GM19397 (cell line): ENCODE measurements around the gene SESN1.

Source experiments
- ATAC-seq: cut with Tn5 transposase; IDR thresholded peaks from one replicate; pipeline ENCODE4 v1.9.1; 2021; ENCODE audit warnings: mild to moderate bottlenecking, moderate library complexity; ENCODE audit not compliant: unreplicated experiment

The SESN1 gene

DNA sequence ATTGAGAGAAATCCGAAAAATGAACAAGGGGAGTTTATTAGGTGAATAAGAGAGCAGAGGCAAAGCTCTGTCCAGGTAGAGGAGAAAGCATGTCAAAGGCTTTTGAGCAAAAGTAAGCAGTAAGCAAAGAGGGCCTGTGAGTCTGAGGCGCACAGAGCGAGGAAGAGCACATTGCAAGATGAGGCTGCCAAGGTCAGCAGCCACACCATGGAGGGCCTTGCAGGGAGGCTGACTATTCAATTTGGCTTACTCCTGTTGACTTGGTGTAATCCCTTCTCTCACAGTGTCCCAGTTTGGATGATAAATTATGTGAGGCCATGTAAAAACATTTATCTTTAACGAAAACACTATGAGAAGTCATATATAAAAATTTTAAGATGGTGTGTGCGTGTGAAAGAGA lies 32.4 kb downstream of the SESN1 start:
- ATAC-seq, result no peak

DNA sequence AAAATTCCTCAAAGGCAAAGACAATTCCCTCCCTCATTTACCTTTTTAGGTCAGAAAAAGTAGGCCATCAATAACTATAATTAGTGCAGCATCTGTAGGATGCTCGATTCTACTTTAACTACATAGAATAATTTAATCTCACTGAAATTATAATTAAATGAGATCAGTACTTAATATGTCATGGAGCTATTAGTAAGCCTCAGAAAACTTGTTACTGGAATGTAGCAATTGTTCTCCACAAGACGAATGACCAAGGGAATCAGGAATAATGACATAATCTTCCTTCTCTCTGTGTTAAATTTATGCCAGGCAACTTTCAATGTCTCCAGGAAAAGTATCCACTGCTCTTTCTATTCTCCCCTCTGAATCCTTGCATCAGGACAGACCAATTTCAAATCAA lies 34.1 kb downstream of the SESN1 start:
- ATAC-seq, result no peak

DNA sequence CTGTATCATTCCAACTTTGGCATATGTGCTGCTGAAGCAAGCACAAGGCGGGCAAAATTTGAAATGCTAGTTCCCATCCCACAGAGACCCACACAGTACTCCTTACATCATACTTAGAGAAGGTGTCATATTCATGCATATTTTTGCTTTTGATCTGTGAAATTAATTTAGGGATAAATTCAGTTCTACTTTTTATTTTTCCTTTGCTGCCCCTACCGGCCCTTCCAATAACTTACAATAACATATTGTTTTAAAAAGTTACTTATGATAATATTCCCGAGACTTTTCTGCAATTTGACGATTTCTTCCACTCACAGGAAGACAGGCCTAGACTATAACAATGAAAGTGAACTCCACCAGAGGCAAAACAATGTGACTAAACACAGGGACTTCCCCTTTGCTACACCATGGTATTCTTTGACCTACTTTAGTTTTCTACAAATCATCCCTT lies 35.0 kb downstream of the SESN1 start:
- ATAC-seq, result no peak

DNA sequence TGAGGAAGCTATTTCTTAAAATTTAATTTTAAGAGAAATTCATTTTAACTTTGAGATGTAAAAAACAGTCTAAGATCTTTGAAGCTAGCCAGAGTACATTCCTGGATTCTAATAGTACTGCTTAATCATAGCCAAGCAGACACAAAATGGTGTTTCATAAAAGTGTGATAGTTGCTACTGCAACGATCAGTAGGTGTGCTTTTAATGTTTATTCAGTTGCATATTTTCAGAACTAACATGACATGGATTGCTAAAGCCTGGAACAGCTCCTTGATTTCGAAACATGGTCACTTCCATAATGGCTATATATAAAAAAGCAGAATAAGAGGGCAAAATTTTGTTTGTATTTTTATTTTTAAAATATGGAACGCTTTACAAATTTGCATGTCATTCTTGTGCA lies 35.5 kb downstream of the SESN1 start:
- no peak for ATAC-seq

DNA sequence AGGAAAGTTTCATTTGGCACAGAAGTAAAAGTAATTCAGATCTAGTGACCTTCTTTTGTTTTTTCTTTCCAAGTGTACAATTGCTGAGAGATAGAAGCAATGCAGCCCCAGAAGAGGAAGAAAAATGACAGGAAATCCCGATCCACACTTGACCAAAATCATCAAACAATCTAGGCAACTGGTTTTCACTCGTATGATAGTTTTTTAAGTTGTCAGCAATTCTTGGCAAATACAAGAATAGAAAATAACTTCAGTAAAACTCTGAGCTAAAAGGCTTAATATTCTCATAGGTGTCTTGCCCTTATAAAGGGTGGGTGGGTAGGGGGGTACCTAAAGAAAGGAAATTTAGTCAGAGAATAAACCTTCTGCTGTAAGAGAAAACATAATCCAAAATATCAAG lies 36.0 kb downstream of the SESN1 start:
- ATAC-seq, result no peak

DNA sequence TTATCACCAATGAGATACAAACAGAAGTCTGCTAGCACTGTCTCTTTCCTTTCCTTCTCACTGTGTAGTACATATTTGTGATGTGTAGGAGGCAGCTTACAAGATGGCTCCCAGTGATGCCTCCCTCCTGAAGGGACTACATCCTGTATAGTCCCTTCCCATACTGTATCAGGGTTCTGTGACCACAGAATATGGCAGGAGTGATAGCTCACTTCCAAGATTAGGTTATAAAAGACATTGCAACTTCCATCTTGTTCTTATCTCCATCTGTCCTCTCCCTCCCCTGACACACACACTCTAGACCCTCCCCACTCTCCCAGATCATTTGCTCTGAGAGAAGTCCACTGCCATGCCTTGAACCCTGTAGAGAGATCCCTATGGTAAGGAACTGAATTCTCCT lies 38.0 kb downstream of the SESN1 start:
- ATAC-seq, result no peak

DNA sequence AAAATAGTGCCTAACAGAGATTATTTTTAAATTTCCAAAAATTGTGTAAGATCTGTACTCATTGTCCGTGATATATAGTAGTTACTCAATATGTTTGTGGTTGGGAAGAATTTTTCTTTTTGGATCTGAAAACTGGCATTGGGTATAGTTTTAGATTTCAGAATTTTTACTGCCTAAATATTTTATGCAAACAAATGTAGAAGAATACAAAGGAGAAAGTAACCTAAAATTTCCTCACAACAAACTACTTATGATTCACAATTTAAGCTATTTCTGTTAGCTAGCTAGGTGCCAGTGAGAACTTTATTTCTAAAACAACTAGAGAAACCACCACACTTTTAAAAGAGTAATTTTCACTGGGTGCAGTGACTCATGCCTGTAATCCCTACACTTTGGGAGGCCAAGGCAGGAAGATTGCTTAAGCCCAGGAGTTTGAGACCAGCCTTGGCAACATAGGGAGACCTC lies 38.8 kb downstream of the SESN1 start:
- no peak for ATAC-seq

DNA sequence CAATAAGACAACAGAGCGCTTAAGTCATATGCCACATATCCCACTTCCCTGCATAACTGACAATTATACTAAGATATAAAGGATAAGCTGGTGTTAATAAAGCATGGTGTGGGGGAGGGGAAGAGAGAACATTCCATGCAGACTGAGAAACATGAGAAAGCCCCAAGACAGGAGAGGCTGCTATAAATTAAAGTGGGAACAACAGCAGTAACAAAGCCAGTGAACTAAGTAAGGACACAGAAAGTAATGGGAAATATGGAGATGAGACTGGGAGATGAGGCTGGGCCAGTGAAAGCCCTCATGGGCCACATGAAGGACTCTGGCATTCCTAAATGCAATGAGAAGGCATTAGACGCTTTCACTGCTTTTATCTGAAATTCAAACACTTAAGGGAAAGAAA lies 41.3 kb downstream of the SESN1 start:
- no peak for ATAC-seq

DNA sequence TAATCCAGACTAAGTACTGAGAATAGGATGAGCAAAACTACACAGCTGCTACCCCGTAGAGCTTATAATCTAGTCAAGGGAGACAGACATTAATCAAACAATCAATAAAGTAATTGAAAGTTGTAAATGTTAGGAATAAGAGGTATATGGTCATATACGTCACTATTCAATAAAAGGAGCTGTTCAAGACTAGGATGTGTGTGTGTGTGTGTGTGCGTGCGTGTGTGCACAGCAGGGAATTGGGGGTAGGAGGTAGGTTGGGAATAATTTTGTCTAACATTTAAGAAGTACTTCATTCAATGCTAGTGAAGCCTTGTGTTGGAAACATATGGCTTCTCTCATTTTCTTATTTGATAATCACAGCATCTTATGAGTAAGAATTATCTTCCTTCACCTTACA lies 41.8 kb downstream of the SESN1 start:
- no peak for ATAC-seq

DNA sequence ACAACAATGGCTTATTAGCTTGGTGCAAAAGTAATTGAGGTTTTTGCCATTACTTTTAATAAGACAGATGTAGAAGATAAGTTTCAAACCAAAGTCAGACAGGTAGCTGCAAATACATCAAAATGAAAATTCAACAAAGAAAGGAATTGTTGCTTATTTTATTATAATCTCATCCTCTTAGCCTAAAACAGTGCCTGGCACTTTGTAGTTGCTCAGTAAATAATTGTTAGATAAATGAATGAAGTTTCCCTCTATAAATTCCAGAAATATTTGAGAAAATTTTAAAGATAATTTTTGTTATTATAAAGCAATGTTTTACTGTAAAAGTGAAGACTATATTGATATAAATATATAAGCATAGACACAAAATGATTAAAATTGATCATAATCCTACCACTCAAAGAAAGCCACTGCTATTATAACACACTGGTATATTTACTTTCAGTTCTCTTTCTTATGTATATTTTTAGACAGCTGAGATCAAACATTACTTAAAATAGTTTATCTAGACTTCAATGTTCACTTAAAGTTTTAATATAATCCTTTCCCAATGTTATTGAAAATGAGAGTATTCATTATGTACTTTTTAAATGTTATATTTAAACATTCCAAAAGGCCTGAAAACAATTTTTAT lies 42.5 kb downstream of the SESN1 start:
- ATAC-seq, result no peak

DNA sequence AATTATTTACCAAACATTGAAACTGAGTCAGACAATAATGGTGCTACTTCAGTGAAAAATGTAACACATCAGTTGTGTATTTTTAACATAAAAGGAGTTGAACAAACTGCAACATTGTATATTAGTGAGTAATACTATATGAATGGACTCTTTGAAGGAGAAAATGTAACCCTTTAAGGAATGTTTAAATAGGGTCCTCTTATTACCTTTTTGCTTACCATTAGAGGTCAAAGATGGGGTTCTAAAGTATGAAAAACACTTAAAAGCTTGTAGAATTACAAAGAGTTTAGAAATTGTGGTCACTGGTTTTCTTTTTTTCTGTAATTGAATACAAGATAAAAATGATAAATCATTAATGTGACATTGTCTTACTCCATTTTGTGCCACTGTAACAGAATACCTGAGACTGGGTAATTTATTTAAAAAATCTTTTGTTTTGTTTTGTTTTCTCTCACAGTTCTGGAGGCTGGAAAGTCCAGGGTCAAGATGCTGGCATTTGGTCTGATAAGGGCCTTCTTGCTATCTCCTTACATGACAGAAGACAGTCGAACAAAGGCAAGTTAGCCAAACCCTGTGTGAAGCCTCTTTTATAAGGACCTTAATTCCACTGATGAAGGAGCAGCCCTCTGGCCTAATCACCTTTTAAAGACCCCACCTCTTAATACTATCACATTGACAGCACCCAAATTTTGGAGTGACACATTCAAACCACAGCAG lies 43.2 kb downstream of the SESN1 start:
- no peak for ATAC-seq

DNA sequence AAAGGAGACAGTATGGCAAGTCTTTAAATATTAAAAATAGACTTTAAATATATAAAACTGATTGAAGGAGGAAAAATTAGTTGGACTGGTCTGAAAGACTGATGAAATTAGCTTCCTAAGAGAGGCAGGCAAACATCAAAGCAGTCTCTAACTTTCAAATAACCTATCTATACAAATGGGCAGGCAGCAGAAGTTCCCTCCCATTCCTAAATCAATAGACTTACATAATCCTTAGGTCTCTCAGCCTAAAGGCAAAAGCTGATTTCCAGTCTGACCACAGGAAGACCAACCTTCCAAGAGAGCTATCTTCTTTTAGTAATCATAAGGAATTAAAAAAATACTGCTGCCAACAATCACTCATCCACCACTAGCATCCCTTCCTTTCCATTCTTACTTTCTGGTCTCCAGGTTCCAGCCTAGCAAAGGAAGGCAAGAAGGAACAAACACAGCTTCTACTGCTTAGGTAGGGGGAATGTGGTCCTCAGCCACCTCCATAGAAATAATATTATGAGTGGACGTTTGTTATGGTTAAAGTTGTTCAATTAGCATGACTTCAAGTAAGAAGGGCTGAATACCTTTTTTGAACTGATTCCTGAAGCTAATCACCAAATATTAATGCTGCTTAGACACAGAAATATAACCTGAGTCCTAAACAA lies 44.1 kb downstream of the SESN1 start:
- ATAC-seq, result no peak

DNA sequence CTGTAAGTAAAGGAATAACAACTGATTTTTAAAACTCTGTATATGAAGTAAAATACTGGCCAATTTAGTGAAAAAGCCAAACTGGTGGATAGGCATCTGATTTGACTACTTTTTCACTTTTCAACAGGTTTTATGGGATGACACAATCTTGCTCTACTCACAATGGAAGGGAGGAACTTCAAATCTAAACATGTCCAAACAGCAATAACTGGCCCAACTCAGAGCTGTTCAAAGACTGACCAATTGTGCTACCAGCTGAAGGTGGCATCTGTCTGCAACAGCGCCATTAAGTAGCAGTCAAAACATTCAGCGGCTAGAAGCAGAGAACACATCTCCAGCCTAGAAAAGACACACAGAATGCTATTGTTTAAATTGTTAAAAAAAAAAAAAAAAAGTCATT lies 44.6 kb downstream of the SESN1 start:
- no peak for ATAC-seq

DNA sequence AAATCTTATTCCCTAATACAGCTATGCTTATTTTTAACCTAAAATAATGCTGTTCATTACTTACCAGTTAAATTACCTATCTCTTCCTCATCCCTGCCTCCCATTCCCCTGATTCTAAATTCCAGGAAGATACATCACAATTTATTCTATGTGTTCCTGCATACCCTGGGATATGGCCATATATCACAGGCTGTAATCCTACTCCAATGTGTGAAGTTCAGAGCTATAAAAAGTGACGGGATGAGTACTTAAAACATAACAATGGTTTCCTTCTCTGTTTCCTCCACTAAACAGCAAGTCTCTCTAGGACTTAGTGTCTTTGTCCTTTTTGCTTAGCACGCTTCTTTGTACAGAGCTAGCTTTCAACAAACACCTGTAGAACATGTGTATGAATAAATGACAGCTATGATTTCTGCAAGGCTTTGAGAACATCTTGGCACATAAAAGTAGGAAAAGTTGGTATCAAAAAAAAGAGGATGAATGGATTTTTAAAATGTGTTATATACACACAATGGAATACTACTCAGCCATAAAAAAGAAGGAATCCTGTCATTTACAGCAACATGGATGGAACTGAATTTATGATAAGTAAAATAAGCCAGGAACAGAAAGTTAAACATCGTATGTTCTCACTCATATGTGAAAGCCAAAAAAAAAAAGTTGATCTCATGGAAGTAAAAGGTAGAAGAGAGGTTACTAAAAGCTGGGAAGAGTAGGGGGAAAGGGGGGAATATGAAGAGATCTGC lies 45.8 kb downstream of the SESN1 start:
- ATAC-seq, result no peak

DNA sequence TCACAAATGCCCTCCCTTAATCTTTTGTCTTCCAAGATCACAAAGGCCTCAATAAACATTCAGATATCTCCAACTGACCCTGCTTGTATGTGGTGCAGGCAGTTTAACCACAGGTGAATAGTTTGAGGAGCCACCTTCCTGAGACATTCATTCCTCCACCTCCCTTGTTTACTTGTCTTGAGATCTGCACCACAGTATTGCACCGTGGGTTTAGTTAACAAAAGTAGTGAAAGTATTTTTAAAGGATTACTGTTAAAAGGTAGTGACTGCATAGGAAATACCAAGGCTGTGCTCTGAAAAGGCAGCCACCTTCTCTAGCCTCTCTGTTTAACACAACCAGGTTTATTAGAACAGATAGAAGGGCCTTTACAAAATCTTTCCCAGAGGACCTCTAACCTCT lies 46.5 kb downstream of the SESN1 start:
- no peak for ATAC-seq

DNA sequence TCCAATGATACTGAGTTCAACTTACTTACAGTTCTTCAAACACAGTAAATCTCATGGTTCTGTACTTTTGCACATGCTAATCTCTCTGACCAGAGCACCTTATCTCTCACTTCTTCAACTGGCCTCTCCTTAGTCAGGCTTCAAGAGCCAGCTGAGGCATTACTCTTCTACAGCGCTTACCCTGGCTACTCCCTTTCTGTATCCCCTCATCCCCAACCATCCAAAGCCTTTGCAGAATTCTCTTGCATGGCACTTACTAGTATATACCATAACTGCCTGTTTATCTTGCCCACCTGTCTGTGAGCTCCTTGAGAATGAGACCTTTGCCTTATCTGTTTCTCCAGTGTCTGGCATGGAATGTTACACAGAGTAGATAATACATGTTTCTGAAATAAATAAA lies 49.2 kb downstream of the SESN1 start:
- ATAC-seq, result no peak

DNA sequence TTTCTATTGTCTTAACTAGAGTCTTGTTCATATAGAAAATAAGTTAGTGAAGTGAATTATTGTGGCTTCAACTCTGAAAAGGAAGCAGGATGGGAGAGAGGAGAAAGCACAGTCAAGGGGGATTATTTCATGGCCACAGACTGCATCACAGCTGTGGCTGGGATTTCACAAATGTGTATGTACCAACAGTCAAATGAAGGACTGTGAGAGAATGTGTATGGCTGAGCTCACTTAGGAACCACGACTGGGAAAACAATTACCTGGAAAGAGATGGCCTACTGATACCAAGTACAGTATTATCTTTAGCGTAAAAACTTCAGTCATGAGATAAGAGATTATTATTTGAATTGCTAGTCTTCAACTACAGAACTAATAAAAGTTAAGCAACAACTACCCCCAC lies 54.9 kb downstream of the SESN1 start:
- no peak for ATAC-seq

DNA sequence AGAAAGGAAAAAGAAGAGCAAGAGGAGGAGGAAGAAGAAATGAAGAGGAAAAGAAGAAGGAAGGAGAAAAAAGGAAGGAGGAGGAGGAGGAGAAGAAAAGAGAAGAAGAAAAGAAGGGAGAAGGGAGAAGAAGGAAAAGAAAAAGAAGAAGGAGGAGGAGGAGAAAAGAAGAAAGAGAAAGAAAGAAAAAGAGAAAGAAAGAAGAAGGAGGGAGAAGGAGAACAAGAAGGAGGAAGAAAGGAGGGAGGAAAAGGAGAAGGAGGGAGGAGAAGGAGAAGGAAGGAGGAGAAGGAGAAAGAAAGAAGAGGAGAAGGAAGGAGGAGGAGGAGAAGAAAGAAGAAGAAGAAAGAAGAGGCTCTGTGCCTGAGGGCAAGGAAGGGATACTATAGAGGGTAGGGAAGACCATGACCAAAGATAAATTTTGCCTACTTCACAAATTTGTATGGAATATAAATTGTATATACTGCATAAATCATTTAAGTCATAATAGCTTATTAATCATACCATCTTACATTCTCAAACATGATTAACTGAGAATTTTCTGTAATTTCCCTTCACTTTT lies 55.7 kb downstream of the SESN1 start:
- no peak for ATAC-seq

DNA sequence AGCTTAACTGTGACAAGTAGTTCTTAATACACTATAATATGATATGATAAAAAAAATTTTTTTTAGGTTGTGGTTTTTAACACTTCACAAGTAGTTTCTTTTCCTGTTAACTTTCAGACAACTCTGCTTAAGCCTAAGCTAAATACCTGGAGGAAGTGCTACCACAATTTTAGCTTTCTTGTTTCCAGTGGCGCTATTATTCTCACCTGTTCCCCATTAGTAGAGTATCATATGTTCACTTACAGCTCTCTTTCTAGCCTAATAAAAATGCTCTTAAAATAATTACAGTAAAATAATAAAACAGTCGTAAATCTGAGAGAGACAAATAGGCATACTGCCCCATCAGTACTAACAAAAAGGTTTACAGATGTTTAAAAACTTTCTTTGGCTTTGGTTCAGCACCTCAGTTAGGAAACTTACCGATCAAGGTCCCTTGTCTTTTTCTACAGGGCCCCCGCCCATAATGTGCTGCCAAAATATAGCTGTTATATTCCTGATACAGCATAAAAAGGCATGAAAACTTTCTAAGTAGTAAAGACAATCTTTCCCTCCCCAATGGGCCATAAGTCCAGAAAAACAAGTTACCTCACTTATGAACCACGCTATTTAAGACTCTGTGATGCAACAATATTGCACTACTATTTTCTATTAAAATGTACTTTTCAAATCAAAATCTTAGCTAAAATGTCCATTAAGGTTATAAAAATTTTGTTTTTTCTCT lies 57.9 kb downstream of the SESN1 start:
- no peak for ATAC-seq

DNA sequence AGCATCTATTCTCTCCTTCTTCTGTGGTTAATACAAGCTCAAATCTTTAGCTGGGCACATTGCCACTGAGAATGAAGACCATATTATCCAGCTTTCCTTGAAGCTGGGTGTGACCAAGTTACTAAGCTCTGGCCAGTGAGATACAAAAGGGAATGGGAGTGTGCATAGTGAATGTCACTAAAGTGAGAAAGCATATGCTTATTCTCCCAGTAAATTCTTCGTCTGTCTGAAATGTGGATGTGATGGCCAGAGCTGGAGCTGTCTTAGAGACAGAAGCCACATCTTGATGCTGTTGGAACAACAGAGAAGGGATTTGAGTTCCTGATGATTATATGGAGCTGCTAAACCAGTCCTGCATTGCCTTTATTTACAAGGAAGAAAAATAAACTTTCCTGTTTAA lies 60.1 kb downstream of the SESN1 start:
- ATAC-seq, result no peak

DNA sequence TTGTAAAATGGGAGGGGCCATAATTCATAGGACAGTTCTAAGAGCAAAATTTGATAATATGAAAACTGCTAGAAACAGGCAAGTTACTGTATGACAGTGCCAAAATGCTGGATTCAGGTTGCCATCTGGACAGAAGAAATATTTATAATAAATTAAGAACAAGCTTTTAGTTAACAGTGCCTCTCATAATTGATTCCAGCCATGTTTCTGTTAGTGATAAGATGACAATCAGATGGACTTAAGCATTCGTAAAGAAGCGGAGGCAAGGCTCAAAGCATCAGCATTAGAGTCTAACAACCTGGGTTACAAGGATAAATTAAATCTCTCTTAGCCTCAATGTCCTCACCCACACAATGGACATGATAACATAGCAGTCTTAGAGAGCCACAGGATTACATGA lies 61.0 kb downstream of the SESN1 start:
- ATAC-seq, result no peak
